GM23338 (cell line): ENCODE measurements around the gene OCIAD1. TPM values are rescaled to one million over a fixed set of nuclear protein-coding genes. Genes with fewer than 3 reads are reported as not detected.

ENCODE experiments used
- ATAC-seq: fragments of 200-7000 bp; cut with Tn5 transposase; 3 replicates; pipeline ENCODE4 v1.9.1; 2020
- DNase-seq: peaks from one replicate; pipeline ENCODE4 v3.0.0-alpha.2; 2015; ENCODE audit warnings: low spot score
- H2AFZ ChIP-seq: fragments of 200-600 bp; sonication (generic); 2 replicates; pipeline ENCODE4 v1.8.0; 2016; ENCODE audit warnings: antibody characterized with exemption, mild to moderate bottlenecking, moderate library complexity
- H3F3A ChIP-seq: fragments of 200-600 bp; sonication (generic); replicated peaks from 2 replicates; pipeline ENCODE4 v1.8.0; 2017; ENCODE audit warnings: antibody characterized with exemption, mixed run types, low read depth
- H3K27ac ChIP-seq: fragments of 200-600 bp; sonication (generic); 2 replicates; pipeline ENCODE4 v1.6.1; 2016; ENCODE audit warnings: low read depth
- H3K27me3 ChIP-seq: fragments of 200-600 bp; sonication (generic); 2 replicates; pipeline ENCODE4 v1.8.0; 2016; ENCODE audit warnings: mild to moderate bottlenecking, mixed run types, moderate library complexity; ENCODE audit not compliant: insufficient read depth
- H3K36me3 ChIP-seq: fragments of 200-600 bp; sonication (generic); 2 replicates; pipeline ENCODE4 v1.8.0; 2016; ENCODE audit warnings: mild to moderate bottlenecking; ENCODE audit not compliant: insufficient read depth
- H3K4me1 ChIP-seq: fragments of 200-600 bp; sonication (generic); 2 replicates; pipeline ENCODE4 v1.8.0; 2016; ENCODE audit warnings: mild to moderate bottlenecking, moderate library complexity; ENCODE audit not compliant: insufficient read depth
- H3K4me2 ChIP-seq: fragments of 200-600 bp; sonication (generic); 2 replicates; pipeline ENCODE4 v1.7.1; 2017; ENCODE audit warnings: mixed run types
- H3K4me3 ChIP-seq: fragments of 200-600 bp; sonication (generic); 2 replicates; pipeline ENCODE4 v1.6.1; 2016; ENCODE audit warnings: mixed run types
- H3K79me2 ChIP-seq: fragments of 200-600 bp; sonication (generic); replicated peaks from 2 replicates; pipeline ENCODE4 v1.8.0; 2017; ENCODE audit warnings: mild to moderate bottlenecking; ENCODE audit not compliant: insufficient read depth
- H3K9me2 ChIP-seq: fragments of 200-600 bp; sonication (generic); 2 replicates; pipeline ENCODE4 v1.8.0; 2017; ENCODE audit not compliant: insufficient read depth
- H4K20me1 ChIP-seq: fragments of 200-600 bp; sonication (generic); replicated peaks from 2 replicates; pipeline ENCODE4 v1.8.0; 2017; ENCODE audit warnings: mild to moderate bottlenecking; ENCODE audit not compliant: insufficient read depth
- H3K27ac Mint-ChIP-seq: 2 replicates; pipeline ENCODE4 v1.8.0; 2020; ENCODE audit warnings: inconsistent platforms, mild to moderate bottlenecking, moderate library complexity, mixed read lengths
- H3K27me3 Mint-ChIP-seq: 3 replicates; pipeline ENCODE4 v1.8.0; 2022; ENCODE audit warnings: low read depth, mild to moderate bottlenecking, moderate library complexity, mixed read lengths, inconsistent platforms; ENCODE audit not compliant: insufficient read depth, poor library complexity
- H3K36me3 Mint-ChIP-seq: 3 replicates; pipeline ENCODE4 v1.8.0; 2021; ENCODE audit warnings: low read depth, mild to moderate bottlenecking, inconsistent platforms, moderate library complexity, mixed read lengths
- H3K4me1 Mint-ChIP-seq: 3 replicates; pipeline ENCODE4 v1.8.0; 2020; ENCODE audit warnings: mild to moderate bottlenecking, inconsistent platforms, mixed read lengths
- H3K4me3 Mint-ChIP-seq: 3 replicates; pipeline ENCODE4 v1.8.0; 2021; ENCODE audit warnings: moderate library complexity, mild to moderate bottlenecking, inconsistent platforms, mixed read lengths
- H3K9me3 Mint-ChIP-seq: 3 replicates; pipeline ENCODE4 v1.8.0; 2020; ENCODE audit warnings: moderate library complexity, mild to moderate bottlenecking, inconsistent platforms, mixed read lengths
- CREB1 ChIP-seq: fragments of 250-450 bp; sonication (Bioruptor Pico); IDR thresholded peaks from 2 replicates; pipeline ENCODE4 v1.5.0; 2020; ENCODE audit warnings: low read depth, mild to moderate bottlenecking, moderate library complexity
- ETS1 ChIP-seq: IDR thresholded peaks from 2 replicates; pipeline ENCODE4 v1.6.1; 2016; ENCODE audit warnings: antibody characterized with exemption
- JUNB ChIP-seq: IDR thresholded peaks from one replicate; pipeline ENCODE4 v1.6.1; 2016; ENCODE audit warnings: antibody characterized with exemption; ENCODE audit not compliant: unreplicated experiment
- NANOG ChIP-seq: IDR thresholded peaks from 2 replicates; pipeline ENCODE4 v1.6.1; 2016; ENCODE audit warnings: antibody characterized with exemption, borderline replicate concordance
- POLR2AphosphoS5 ChIP-seq: IDR thresholded peaks from 2 replicates; pipeline ENCODE4 v1.6.1; 2016; ENCODE audit warnings: antibody characterized with exemption, low read depth
- STAT1 ChIP-seq: IDR thresholded peaks from one replicate; pipeline ENCODE4 v1.6.1; 2016; ENCODE audit warnings: antibody characterized with exemption; ENCODE audit not compliant: unreplicated experiment
- ZNF331 ChIP-seq: fragments of 250-450 bp; sonication (Bioruptor Pico); IDR thresholded peaks from 2 replicates; pipeline ENCODE4 v1.5.0; 2020; ENCODE audit warnings: low read depth, mild to moderate bottlenecking, moderate library complexity
- polyA plus RNA-seq: library from polyadenylated mRNA; unstranded; fragments of >200 nt; fragmentation: Nextera tagmentation; extraction: Ambion mirVana; gene quantifications from 2 replicates; pipeline ENCODE4 v1.2.1, GENCODE V29; 2016
- total RNA-seq: library from RNA; depleted of rRNA; stranded (reverse); fragments of >200 nt; shearing (Covaris generic); gene quantifications from 2 replicates; pipeline ENCODE4 v1.2.3, GENCODE V29; 2014
- TF ChIP-seq, protein P1 (sequence below): fragments of 250-450 bp; sonication (Bioruptor Pico); IDR thresholded peaks from 2 replicates; pipeline ENCODE4 v1.5.0; 2020; ENCODE audit warnings: mild to moderate bottlenecking, moderate library complexity
- TF ChIP-seq, protein P2 (sequence below), 2 experiments: fragments of 200-600 bp in 1 of 2; sonication (generic) in 1 of 2; conservative IDR thresholded peaks; 2 replicates each; pipeline versions ENCODE4 v1.5.1 to v1.6.1; 2016 to 2017; ENCODE audit warnings: antibody characterized with exemption in 2 of 2, low read depth in 2 of 2, mild to moderate bottlenecking in 2 of 2, moderate library complexity in 1 of 2

OCIAD1 gene
- total and polyA plus RNA-seq, 2 experiments from 2014 or later, result 125 to 190 TPM

GRCh38 chr4:48904101-48904500 is 73.2 kb downstream of the OCIAD1 start:
- no peaks in the 10 kb centered on the region for H3K27me3 ChIP-seq
- H3F3A ChIP-seq, result no peaks in the 10 kb centered on the region
- peaks cover 8% of the 10 kb centered on the region; the same call in 1 of the 2 replicates for H3K9me2 ChIP-seq
- H4K20me1 ChIP-seq, result no peaks in the 10 kb centered on the region; the same call in 1 of the 2 replicates
- peaks cover 4% of the 10 kb centered on the region; the same call in 2 of the 3 replicates for H3K9me3 Mint-ChIP-seq
- DNase-seq, result no peak
- no peak overlapping the region for H3K4me2 ChIP-seq
- H3K4me1 ChIP-seq, result peaks cover 12% of the 10 kb centered on the region
- no peak overlapping the region for H3K4me3 ChIP-seq
- no peak overlapping the region for H3K4me3 Mint-ChIP-seq
- peaks cover 15% of the 10 kb centered on the region for H3K36me3 ChIP-seq
- H3K27ac Mint-ChIP-seq, result no peak overlapping the region
- H3K36me3 Mint-ChIP-seq, result peaks cover 27% of the 10 kb centered on the region
- TF ChIP-seq, protein P1, sequence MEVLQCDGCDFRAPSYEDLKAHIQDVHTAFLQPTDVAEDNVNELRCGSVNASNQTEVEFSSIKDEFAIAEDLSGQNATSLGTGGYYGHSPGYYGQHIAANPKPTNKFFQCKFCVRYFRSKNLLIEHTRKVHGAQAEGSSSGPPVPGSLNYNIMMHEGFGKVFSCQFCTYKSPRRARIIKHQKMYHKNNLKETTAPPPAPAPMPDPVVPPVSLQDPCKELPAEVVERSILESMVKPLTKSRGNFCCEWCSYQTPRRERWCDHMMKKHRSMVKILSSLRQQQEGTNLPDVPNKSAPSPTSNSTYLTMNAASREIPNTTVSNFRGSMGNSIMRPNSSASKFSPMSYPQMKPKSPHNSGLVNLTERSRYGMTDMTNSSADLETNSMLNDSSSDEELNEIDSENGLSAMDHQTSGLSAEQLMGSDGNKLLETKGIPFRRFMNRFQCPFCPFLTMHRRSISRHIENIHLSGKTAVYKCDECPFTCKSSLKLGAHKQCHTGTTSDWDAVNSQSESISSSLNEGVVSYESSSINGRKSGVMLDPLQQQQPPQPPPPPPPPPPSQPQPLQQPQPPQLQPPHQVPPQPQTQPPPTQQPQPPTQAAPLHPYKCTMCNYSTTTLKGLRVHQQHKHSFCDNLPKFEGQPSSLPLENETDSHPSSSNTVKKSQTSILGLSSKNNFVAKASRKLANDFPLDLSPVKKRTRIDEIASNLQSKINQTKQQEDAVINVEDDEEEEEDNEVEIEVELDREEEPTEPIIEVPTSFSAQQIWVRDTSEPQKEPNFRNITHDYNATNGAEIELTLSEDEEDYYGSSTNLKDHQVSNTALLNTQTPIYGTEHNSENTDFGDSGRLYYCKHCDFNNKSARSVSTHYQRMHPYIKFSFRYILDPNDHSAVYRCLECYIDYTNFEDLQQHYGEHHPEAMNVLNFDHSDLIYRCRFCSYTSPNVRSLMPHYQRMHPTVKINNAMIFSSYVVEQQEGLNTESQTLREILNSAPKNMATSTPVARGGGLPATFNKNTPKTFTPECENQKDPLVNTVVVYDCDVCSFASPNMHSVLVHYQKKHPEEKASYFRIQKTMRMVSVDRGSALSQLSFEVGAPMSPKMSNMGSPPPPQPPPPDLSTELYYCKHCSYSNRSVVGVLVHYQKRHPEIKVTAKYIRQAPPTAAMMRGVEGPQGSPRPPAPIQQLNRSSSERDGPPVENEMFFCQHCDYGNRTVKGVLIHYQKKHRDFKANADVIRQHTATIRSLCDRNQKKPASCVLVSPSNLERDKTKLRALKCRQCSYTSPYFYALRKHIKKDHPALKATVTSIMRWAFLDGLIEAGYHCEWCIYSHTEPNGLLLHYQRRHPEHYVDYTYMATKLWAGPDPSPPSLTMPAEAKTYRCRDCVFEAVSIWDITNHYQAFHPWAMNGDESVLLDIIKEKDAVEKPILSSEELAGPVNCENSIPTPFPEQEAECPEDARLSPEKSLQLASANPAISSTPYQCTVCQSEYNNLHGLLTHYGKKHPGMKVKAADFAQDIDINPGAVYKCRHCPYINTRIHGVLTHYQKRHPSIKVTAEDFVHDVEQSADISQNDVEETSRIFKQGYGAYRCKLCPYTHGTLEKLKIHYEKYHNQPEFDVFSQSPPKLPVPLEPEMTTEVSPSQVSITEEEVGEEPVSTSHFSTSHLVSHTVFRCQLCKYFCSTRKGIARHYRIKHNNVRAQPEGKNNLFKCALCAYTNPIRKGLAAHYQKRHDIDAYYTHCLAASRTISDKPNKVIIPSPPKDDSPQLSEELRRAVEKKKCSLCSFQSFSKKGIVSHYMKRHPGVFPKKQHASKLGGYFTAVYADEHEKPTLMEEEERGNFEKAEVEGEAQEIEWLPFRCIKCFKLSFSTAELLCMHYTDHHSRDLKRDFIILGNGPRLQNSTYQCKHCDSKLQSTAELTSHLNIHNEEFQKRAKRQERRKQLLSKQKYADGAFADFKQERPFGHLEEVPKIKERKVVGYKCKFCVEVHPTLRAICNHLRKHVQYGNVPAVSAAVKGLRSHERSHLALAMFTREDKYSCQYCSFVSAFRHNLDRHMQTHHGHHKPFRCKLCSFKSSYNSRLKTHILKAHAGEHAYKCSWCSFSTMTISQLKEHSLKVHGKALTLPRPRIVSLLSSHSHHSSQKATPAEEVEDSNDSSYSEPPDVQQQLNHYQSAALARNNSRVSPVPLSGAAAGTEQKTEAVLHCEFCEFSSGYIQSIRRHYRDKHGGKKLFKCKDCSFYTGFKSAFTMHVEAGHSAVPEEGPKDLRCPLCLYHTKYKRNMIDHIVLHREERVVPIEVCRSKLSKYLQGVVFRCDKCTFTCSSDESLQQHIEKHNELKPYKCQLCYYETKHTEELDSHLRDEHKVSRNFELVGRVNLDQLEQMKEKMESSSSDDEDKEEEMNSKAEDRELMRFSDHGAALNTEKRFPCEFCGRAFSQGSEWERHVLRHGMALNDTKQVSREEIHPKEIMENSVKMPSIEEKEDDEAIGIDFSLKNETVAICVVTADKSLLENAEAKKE (CRISPR knock-in tag), result no peak
- no peak for TF ChIP-seq ETS1
- TF ChIP-seq, protein P2, sequence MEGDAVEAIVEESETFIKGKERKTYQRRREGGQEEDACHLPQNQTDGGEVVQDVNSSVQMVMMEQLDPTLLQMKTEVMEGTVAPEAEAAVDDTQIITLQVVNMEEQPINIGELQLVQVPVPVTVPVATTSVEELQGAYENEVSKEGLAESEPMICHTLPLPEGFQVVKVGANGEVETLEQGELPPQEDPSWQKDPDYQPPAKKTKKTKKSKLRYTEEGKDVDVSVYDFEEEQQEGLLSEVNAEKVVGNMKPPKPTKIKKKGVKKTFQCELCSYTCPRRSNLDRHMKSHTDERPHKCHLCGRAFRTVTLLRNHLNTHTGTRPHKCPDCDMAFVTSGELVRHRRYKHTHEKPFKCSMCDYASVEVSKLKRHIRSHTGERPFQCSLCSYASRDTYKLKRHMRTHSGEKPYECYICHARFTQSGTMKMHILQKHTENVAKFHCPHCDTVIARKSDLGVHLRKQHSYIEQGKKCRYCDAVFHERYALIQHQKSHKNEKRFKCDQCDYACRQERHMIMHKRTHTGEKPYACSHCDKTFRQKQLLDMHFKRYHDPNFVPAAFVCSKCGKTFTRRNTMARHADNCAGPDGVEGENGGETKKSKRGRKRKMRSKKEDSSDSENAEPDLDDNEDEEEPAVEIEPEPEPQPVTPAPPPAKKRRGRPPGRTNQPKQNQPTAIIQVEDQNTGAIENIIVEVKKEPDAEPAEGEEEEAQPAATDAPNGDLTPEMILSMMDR (conservative IDR thresholded peaks at IDR 0.05; ENCODE audit: low read depth in 2 of 2), result no peak
- TF ChIP-seq NANOG, result no peak
- TF ChIP-seq CREB1 (CRISPR knock-in tag), result no peak
- no peak for TF ChIP-seq ZNF331 (CRISPR knock-in tag)
- TF ChIP-seq STAT1, result no peak
- TF ChIP-seq JUNB, result no peak
- TF ChIP-seq POLR2AphosphoS5, result no peak
- H3K79me2 ChIP-seq, result peaks cover 19% of the 10 kb centered on the region
- peaks cover 18% of the 10 kb centered on the region for H3K4me1 Mint-ChIP-seq
- ATAC-seq, result no peak
- H3K27ac ChIP-seq, result no peak overlapping the region
- peaks cover 9% of the 10 kb centered on the region for H3K27me3 Mint-ChIP-seq
- no peak overlapping the region for H2AFZ ChIP-seq
